GM12872 (cell line): ENCODE data around the gene LRRC8D.
A peak's percentile ranks its signal among the peaks of the same experiment; 100 is the strongest.

Experiments used
- TF ChIP-seq, protein P1 (sequence below): IDR thresholded peaks from 3 replicates; pipeline ENCODE4 v1.5.1; 2011; ENCODE audit warnings: low read depth, mild to moderate bottlenecking, low read length, moderate library complexity; ENCODE audit not compliant: insufficient read depth

Gene LRRC8D

DNA sequence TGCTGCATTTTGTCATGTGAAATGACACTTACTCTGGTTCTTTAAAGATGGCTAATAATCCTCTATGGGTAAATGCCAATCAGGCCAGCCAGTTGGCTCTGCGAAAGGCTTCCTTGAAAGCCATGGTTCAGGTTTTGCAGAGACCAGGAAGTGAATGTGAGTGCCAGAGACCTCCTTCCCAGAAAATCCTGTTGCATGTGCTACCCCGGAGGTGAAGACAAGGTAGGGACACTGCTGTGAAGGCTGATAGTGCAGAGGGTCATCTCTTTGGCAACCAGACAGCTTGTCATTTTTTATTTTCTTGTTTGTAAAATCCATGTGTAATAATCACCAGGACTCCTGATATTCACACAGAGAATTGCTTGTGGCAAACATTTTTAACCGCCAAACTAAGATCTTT, 18.7 kb downstream of the LRRC8D start:
- TF ChIP-seq, protein P1, sequence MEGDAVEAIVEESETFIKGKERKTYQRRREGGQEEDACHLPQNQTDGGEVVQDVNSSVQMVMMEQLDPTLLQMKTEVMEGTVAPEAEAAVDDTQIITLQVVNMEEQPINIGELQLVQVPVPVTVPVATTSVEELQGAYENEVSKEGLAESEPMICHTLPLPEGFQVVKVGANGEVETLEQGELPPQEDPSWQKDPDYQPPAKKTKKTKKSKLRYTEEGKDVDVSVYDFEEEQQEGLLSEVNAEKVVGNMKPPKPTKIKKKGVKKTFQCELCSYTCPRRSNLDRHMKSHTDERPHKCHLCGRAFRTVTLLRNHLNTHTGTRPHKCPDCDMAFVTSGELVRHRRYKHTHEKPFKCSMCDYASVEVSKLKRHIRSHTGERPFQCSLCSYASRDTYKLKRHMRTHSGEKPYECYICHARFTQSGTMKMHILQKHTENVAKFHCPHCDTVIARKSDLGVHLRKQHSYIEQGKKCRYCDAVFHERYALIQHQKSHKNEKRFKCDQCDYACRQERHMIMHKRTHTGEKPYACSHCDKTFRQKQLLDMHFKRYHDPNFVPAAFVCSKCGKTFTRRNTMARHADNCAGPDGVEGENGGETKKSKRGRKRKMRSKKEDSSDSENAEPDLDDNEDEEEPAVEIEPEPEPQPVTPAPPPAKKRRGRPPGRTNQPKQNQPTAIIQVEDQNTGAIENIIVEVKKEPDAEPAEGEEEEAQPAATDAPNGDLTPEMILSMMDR: no peak

DNA sequence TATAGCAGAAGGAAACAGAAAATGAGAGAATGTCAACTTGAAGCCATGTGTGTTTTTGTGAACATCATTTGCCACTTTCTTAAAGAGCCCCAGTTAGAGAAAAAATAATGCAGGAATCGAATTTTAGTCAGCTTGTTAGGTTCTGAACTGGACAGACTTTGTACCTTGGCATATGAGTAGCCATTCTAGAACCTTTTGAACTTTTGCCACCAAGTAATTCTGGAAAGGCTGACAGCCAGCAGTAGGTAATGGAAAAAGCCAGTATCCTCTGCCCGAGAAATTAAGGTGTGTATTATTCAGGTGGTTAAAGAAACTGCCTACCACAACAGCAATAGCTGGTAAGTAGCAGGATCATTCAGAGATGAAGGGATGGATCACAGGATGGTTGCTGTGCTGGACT, 20.7 kb downstream of the LRRC8D start:
- TF ChIP-seq, protein P1: no peak

DNA sequence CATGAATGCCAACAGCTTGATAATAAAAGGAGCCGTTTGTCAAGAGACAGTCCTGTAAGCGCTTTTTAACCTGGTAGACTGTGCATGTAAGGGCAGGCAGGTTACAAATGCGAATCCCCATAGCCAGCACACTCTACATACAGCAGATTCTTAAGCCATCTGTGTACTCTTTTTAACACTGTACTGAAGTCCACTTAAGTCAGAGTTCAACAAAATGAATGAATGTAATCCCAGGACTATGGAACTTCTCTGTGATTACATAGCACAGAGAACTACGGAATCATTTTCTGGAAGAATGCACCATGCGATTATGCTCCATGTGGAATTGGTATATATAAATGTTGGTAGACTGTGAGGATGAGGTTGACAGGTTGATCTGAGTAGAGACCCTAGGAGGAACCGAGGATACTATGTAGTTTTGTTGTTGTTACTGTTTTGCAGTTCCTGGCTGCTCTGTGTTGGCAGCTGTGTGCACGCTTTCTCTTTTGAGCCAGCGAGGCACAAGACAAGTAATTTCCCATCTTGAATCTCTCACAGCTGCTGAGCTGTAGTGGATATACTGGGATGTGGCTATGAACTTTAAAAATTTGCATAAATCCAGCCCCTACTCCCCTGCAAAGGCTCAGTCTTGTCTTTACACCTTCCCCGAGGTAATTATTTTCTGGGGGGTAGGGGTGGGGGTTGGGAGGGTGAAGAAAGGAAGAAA, 21.9 kb downstream of the LRRC8D start:
- TF ChIP-seq, protein P1: no peak

GRCh38 chr1:89843273-89844130, 22.7 kb downstream of the LRRC8D start:
- TF ChIP-seq, protein P1: peak; percentile 65; the same call in 1 of the 3 replicates

DNA sequence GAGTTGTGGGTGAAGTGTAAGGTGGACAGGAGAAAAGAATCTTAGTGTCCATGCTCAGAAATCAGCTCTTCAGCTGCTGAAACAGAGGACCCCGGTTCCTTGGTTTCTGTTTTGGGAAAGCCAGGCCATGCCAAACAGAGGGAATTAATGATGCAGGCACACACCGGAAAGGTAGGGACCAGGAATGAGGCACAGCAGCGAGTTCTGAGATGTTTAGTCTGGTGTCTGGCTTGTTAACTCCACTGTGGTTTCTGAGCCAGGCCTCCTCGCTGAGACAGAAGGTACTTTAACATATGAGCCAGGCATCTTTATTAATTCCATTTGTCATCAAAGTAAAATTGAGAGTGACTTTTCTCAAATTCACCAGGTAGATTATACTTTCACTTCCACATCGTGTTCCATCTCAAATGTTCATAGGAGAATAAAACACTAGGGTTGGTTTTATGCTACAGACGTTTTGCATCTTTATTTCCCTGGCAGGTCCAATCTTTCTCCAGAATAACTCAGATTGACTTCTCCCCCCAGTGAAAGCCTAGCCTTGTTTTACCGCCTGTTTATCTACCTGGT, 23.5 kb downstream of the LRRC8D start:
- TF ChIP-seq, protein P1: no peak

GRCh38 chr1:89844860-89845259, 24.0 kb downstream of the LRRC8D start:
- TF ChIP-seq, protein P1: no peak

DNA sequence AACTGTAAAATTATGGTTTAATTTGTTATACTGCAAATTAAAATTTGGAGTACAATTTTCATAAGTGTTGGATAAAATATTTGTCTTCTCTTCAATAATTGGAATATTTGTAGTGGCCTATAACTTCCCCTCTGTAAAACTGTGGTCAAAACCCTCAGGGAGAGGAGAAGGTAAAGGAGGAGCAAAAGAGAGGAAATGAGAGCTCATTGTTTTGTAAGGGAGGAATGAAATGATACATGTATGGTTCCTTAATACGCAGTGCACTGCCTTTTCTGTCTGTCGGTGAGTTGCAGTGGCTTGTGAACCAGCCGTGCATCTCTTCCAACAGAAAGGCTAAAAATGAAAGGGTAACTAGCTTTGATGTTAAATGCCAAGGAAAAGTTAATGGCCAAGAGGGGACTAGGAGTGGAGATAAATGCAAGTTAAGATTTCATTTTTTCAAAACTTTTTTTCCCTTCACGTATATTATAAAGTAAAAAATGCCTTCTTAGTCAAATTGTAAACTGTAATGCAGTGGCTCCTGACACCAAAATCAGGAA, 26.4 kb downstream of the LRRC8D start:
- TF ChIP-seq, protein P1: no peak
